GM10248 (cell line): ENCODE results near the gene PTPN1.
"Not testable (repeated sequence)": the region's sequence is repeated elsewhere in the genome, so short reads cannot be mapped to it uniquely, and the experiment has no call there.

Source experiments
- CTCF ChIA-PET: fragments of 300-600 bp; sonication (Branson Sonifier 250); formaldehyde crosslinking; extraction: SDS; loops from one replicate; lab custom pipeline; 2021; ENCODE audit warnings: antibody characterized with exemption; lab: Yijun Ruan, JAX
- POLR2A ChIA-PET: fragments of 350-650 bp; sonication (Branson Sonifier 250); formaldehyde crosslinking; extraction: SDS; loops from one replicate; lab custom pipeline; 2020; ENCODE audit warnings: antibody characterized with exemption; lab: Yijun Ruan, JAX
- DNase-seq: peaks from one replicate; pipeline ENCODE4 v3.0.0; 2012; ENCODE audit errors: extremely low spot score
- TF ChIP-seq, protein P1 (sequence below): IDR thresholded peaks from 2 replicates; pipeline ENCODE4 v1.5.1; 2012; ENCODE audit warnings: mild to moderate bottlenecking, low read depth; ENCODE audit errors: extremely low read depth, missing control alignments, control extremely low read depth

Gene PTPN1

DNA sequence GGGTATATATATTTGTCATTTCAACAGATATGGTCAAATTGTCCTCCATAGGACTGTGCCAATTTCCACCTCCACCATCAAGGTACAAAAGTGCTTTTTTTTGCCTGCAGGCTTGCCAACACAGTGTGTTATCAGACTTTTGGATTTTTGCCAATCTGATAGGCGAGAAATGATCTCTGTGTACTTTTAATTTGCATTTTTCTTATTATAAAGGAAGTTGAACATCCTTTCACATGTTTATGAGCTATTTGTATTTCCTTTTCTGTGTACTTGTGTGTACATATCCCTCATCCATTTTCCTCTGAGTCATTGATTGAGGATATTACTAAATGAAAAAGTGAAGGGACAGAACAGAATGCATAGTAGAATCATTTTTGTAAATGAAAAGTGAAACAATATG lies 39.0 kb upstream of the PTPN1 start:
- POLR2A ChIA-PET: no interaction called here
- CTCF ChIA-PET: interaction anchor here (0.6 to 12.1 kb wide), 5 partner anchors 9 to 288 kb away, joined by 3 to 243 read pairs (median 7); partner anchors contain the start of gene CEBPB
- TF ChIP-seq, protein P1, sequence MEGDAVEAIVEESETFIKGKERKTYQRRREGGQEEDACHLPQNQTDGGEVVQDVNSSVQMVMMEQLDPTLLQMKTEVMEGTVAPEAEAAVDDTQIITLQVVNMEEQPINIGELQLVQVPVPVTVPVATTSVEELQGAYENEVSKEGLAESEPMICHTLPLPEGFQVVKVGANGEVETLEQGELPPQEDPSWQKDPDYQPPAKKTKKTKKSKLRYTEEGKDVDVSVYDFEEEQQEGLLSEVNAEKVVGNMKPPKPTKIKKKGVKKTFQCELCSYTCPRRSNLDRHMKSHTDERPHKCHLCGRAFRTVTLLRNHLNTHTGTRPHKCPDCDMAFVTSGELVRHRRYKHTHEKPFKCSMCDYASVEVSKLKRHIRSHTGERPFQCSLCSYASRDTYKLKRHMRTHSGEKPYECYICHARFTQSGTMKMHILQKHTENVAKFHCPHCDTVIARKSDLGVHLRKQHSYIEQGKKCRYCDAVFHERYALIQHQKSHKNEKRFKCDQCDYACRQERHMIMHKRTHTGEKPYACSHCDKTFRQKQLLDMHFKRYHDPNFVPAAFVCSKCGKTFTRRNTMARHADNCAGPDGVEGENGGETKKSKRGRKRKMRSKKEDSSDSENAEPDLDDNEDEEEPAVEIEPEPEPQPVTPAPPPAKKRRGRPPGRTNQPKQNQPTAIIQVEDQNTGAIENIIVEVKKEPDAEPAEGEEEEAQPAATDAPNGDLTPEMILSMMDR: no peak
- no peak for DNase-seq

DNA sequence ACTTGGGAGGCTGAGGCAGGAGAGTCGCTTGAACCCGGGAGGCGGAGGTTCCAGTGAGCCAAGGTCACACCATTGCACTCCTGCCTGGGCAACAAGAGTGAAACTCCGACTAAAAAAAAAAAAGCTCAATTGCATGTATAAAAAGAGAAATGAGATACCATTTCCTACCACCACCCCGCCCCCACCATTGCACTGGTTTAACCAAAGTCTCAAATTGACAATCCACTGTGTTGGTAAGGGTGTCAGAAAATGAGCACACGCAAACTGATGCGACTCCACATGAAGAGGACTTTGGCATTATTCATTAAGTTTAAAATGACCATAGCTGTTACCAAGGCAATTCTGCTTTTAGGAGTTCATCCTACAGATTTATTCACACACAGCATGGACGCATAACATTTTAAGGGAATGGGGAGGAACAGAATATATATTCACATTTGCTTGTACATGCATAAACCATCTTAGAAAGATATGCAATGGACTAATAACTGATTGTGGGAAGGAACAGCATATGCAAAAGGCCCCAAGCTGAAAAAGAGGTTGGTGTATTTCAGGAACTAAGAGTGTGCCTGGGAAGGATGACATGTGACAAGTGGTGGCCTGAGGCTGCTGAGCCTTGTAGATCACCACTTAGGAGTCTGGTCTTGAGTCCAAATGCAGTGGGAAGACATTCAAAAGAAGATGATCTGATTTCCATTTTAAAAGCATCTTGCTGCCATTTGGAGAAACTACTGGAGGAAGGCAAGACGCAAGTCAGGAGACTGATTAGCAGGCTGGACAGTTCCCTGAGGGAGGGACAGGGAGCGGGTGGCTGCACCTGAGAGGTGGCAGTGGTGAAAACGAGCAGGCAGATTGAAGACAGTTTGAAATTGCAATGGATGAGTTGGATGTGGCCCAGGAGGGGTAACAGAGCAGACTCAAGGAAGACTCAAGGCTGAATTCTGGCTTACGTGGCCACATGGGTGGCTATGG lies 37.2 kb upstream of the PTPN1 start:
- TF ChIP-seq, protein P1: no peak
- ChIA-PET CTCF (interaction anchor here (1.9 to 2.6 kb wide), 2 partner anchors 9 to 13 kb away, joined by 7 to 12 read pairs; no protein-coding TSS in a partner anchor), POLR2A (no interaction called here)
- DNase-seq: no peak

DNA sequence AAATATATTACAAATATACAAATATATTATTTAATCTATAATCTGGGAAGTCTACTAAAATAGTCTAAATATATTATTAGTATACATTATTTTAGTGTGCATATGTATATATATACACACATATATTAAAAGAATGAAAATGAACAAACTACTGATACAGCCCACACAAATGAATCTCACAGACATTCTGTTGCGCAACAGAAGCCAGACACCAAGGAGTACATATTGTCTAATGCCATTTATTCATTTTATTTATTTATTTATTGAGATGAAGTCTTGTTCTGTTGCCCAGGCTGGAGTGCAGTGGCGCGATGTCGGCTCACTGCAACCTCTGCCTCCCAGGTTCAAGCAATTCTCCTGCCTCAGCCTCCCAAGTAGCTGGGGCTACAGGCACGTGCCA lies 35.8 kb upstream of the PTPN1 start:
- POLR2A ChIA-PET, DNase-seq: not testable (repeated sequence)
- CTCF ChIA-PET: interaction anchor here (1.3 to 1.7 kb wide), 4 partner anchors 9 to 99 kb away, joined by 3 to 7 read pairs (median 3); no protein-coding TSS in a partner anchor

DNA sequence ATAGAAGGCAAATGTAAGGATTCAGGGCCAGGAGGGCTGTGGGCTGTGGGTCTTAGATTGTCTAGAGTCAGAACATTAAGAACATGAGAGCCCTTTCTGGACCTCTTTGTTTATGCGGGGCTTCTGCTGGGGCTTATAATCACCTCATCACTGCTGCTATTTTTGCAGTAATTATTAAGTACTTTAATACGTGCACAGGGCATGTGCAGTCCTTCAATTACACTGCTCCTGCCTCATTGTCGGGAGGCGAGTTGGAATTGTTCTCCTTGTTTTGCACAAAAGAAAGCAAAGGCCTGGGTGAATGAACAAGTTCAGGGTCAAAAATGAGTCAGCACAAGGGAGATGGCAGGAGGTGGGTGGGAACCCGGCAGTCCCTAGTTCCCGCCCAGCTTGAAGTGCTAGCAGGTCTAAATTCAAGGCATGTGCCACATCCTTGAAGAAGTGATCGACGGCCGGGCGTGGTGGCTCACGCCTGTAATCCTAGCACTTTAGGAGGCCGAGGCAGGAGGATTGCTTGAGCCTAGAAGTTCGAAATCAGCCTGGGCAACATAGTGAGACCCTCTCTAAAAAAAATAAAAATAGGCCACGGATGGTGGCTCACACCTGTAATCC lies 34.4 kb upstream of the PTPN1 start:
- TF ChIP-seq, protein P1: no peak
- ChIA-PET CTCF (interaction anchor here (1.0 to 3.0 kb wide), 7 partner anchors 8 to 98 kb away, joined by 3 to 18 read pairs (median 3); no protein-coding TSS in a partner anchor), POLR2A (no interaction called here)
- DNase-seq: no peak

DNA sequence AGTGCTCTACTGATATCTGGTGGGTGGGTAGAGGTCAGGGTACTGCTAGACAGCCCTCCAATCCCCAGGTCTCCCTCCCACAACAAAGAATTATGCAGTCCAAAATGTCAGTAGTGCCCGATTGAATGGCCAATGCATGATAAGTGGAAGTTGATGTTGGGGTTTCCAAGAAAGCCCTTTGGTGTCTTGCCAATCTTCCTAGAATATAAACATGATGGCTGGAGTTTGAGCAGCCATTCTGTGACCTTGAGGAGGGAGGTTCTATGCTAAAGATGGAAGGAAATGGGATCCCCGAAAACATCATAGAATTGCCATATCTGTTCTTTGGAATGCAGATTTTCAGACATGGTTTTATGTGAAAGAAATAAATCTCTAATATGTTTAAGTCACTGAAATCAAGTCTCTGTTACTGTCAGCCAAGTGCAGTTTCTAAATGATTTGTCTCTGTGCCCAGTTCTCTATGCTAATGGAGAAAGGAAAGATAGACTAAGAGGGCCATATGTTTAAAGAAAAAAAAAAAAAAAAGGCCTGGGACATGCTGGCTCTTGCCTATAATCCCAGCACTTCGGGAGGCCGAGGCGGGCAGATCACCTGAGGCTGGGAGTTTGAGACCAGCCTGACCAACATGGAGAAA lies 32.8 kb upstream of the PTPN1 start:
- CTCF ChIA-PET: interaction anchor here (0.8 to 3.7 kb wide), 8 partner anchors 9 to 120 kb away, joined by 3 to 20 read pairs (median 8); no protein-coding TSS in a partner anchor
- POLR2A ChIA-PET: interaction anchor here (0.6 kb wide), 1 partner anchor 563 kb away, joined by 3 read pairs; no protein-coding TSS in a partner anchor

More for the DNA sequence above, 32.8 kb upstream of the PTPN1 start:
- TF ChIP-seq, protein P1: no peak
- DNase-seq: no peak
